ENCODE results near the gene KIT.
A peak's percentile ranks its signal among the peaks of the same experiment; 100 is the strongest.

Gene KIT

DNA sequence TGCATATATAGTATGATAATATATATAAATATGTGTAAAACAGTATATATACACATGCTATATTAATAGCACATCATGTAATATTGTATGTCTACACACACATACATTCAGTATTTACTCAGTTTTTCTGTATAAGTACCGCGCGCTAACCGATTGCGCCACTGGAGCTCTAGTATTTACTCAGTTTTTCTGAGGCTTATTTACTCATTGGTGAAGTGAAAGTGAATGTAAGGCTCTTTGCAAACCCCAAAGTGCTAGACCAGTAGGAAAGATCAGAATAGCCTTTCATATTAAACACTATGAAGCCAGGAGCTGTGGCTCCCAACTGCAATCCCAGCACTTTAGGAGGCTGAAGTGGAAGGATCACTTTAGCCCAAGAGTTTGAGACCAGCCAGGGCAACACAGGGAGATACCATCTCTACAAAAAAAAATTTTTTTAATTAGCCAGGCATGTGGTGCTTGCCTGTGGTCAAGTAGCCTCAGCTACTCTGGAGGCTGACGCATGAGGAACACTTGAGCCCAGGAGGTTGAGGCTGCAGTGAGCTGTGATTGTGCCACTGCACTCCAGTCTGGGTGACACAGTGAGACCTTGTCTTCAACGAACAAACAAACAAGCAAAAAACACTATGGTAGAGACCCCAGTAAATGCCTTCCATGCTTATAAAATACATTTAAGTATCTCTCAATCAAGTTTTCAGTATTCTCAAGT is 125.8 kb downstream of the KIT start:
- TF ChIP-seq JUND (IDR thresholded peaks at IDR 0.05; ENCODE audit: low read depth): no peak
- in situ Hi-C loops (cut with HindIII; ENCODE audit: low pct_unique_long_range_greater_than_20kb, low sequenced_read_pairs): no loop called here
- peak in 1 of 2 experiments; percentile 30 for DNase-seq (ENCODE audit: low read depth in 1 of 2, low spot score in 1 of 2)

DNA sequence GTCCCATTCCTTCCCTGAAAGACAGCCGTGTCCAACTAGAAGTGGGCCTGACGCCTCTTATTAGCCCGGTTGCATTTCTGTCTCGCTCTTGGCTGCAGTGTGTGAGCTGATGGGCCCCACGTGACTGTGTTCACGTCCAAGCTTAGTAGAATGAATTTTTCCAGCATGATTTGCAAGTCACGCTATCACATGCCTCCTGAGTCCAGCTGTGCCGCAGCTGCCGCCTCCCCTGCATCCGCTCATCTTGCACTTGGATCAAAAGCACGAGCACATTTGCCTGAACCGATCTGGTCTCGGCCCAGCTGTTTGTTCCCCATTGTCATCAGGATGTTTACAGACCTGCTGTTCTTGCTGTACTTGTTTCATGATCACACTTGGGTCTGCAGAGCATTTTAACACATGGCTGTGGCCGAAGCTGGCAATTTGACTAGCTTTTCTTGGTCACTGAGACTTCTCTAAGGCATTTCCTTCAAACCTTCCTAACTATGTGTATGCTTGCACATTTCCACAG is 126.5 kb downstream of the KIT start:
- in situ Hi-C loops (cut with HindIII; ENCODE audit: low pct_unique_long_range_greater_than_20kb, low sequenced_read_pairs): no loop called here
- no peak for TF ChIP-seq JUND (IDR thresholded peaks at IDR 0.05; ENCODE audit: low read depth)
- peak in 1 of 2 experiments; percentile 7 for DNase-seq (ENCODE audit: low read depth in 1 of 2, low spot score in 1 of 2)

All from T47D (cell line).